ENCODE results near the gene TTBK2. TPM values are rescaled to one million over a fixed set of nuclear protein-coding genes. Genes with fewer than 3 reads are reported as not detected.

The TTBK2 gene
- total and polyA plus RNA-seq, 2 experiments from 2014 or later = 11.9 to 29.0 TPM

DNA sequence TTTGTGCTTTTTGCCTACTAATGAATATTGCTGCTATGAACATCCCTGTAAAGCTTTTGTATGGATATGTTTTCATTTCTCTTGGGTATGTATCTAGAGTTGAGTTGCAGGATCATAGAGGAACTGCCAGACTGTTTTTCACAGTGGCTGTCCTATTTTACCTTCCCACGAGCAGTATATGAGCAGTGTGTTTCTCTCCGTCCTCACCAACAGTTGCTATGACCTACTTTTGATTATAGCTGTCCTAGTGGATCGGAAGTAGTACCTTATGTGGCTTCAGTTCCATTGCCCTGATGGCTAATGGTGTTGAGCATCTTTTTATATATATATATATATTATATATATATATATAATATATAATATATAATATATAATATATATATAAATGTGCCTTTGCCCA is 208.8 kb downstream of the TTBK2 start:
- no peaks in the 10 kb centered on the region for H3K9me3 ChIP-seq (ENCODE audit: low read depth)
- H3K27me3 ChIP-seq = no peaks in the 10 kb centered on the region
- H3K36me3 ChIP-seq = no peaks in the 10 kb centered on the region
- H3K4me3 ChIP-seq = no peak overlapping the region
- TF ChIP-seq, protein P1, sequence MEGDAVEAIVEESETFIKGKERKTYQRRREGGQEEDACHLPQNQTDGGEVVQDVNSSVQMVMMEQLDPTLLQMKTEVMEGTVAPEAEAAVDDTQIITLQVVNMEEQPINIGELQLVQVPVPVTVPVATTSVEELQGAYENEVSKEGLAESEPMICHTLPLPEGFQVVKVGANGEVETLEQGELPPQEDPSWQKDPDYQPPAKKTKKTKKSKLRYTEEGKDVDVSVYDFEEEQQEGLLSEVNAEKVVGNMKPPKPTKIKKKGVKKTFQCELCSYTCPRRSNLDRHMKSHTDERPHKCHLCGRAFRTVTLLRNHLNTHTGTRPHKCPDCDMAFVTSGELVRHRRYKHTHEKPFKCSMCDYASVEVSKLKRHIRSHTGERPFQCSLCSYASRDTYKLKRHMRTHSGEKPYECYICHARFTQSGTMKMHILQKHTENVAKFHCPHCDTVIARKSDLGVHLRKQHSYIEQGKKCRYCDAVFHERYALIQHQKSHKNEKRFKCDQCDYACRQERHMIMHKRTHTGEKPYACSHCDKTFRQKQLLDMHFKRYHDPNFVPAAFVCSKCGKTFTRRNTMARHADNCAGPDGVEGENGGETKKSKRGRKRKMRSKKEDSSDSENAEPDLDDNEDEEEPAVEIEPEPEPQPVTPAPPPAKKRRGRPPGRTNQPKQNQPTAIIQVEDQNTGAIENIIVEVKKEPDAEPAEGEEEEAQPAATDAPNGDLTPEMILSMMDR (IDR thresholded peaks at IDR 0.05; ENCODE audit: low read depth, low read length) = no peak
- no peak overlapping the region for H3K27ac ChIP-seq
- no peak for DNase-seq (ENCODE audit: low read depth in 1 of 2, low spot score in 1 of 2)
- peaks cover 4% of the 10 kb centered on the region for H3K4me1 ChIP-seq (ENCODE audit: low read depth)

DNA sequence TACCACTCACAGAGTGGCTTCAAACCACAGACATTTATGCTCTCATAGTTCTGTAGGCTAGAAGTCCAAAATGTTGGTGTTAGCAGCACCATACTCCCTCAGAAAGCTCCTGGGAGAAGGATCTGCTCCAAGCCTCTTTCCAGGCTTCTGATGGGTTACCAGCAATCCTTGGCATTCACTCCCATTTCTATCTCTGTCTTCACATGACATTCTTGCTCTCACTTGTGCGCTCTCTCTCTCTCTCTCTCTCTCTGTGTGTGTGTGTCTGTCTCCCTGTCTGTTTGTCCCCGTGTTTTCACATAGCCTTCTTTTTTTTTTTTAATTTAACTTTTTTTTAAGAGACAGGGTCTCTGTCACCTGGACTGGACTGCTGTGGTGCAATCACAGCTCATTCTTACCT is 209.9 kb downstream of the TTBK2 start:
- H3K27ac ChIP-seq = no peak overlapping the region
- H3K36me3 ChIP-seq = no peaks in the 10 kb centered on the region
- H3K4me3 ChIP-seq = no peak overlapping the region
- no peaks in the 10 kb centered on the region for H3K9me3 ChIP-seq (ENCODE audit: low read depth)
- no peak for DNase-seq (ENCODE audit: low read depth in 1 of 2, low spot score in 1 of 2)
- no peaks in the 10 kb centered on the region for H3K27me3 ChIP-seq
- H3K4me1 ChIP-seq (ENCODE audit: low read depth) = peaks cover 4% of the 10 kb centered on the region
- TF ChIP-seq, protein P1 (IDR thresholded peaks at IDR 0.05; ENCODE audit: low read depth, low read length) = no peak

DNA sequence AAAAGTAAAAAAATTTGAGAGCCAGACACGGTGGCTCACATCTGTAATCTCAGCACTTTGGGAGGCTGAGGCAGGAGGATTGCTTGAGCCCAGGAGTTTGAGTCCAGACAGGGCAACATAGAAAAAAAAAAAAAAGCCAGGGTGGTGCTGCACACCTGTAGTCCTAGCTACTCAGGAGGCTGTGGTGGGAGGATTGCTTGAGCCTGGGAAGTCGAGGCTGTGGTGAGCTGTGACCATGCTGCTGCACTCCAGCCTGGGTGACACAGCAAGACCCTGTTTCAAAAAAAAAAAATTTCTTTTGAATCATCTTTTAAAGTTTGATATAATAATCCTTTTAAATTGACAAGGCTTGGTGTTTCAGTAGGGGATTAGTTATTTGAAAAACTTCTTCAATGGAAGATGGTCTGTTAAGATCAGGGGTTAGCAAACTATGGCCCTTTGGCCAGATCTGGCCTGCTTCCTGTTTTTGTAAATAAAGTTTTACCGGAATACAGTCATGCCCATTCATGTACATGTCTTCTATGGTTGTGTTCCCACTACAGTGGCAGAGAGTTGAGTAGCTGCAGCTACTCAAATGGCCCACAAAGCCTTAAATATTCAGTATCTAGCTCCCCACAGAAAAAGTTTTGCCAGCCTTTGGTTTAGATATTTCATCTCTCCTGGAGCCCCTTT is 212.6 kb downstream of the TTBK2 start:
- no peaks in the 10 kb centered on the region for H3K4me1 ChIP-seq (ENCODE audit: low read depth)
- no peaks in the 10 kb centered on the region for H3K9me3 ChIP-seq (ENCODE audit: low read depth)
- H3K36me3 ChIP-seq = no peaks in the 10 kb centered on the region
- DNase-seq (ENCODE audit: low read depth in 1 of 2, low spot score in 1 of 2) = no peak
- no peak overlapping the region for H3K4me3 ChIP-seq
- TF ChIP-seq, protein P1 (IDR thresholded peaks at IDR 0.05; ENCODE audit: low read depth, low read length) = no peak
- no peaks in the 10 kb centered on the region for H3K27me3 ChIP-seq
- no peak overlapping the region for H3K27ac ChIP-seq

DNA sequence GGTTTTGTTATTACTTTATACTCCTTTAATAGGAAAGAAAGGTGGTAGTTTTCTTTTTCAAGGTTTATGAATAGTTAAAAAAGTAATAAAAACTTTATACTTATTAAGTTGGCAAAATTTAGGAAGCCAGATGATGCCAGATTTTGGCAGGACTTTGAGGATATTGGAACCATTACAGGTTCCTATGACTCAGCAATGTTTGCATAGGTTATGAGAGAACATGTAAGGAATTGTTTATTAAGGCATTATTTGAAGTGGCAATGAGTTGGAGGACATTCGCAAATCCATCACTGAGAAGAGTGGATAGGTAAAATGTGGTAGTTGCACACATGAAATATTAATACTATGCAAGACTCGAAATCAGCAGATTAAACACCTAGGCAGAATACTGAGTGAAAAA is 213.5 kb downstream of the TTBK2 start:
- Histone ChIP-seq H3K36me3 (no peaks in the 10 kb centered on the region), H3K9me3 (ENCODE audit: low read depth) (no peaks in the 10 kb centered on the region)

DNA sequence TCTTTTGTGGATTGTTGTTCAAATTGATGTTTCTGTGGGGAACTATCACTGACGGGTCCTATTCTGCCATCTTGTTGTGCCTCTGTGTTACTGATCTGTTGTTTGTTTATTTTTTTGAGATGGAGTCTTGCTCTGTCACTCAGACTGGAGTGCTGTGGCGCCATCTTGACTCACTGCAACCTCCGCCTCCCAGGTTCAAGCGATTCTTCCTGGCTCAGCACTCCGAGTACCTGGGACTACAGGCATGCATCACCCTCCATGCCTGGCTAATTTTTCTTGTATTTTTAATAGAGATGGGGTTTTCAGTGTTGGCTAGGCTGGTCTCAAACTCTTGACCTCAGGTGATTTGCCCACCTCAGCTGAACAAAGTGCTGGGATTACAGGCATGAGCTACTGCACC is 215.2 kb downstream of the TTBK2 start:
- Histone ChIP-seq H3K4me1 (ENCODE audit: low read depth) (no peaks in the 10 kb centered on the region), H3K4me3 (no peak overlapping the region), H3K36me3 (no peaks in the 10 kb centered on the region), H3K27ac (no peak overlapping the region), H3K9me3 (ENCODE audit: low read depth) (no peaks in the 10 kb centered on the region), H3K27me3 (no peaks in the 10 kb centered on the region)
- no peak for DNase-seq (ENCODE audit: low read depth in 1 of 2, low spot score in 1 of 2)
- TF ChIP-seq, protein P1 (IDR thresholded peaks at IDR 0.05; ENCODE audit: low read depth, low read length) = no peak

More for the DNA sequence above, 213.5 kb downstream of the TTBK2 start:
- H3K27me3 ChIP-seq = no peaks in the 10 kb centered on the region
- no peak overlapping the region for H3K4me3 ChIP-seq
- H3K27ac ChIP-seq = no peak overlapping the region
- no peaks in the 10 kb centered on the region for H3K4me1 ChIP-seq (ENCODE audit: low read depth)
- TF ChIP-seq, protein P1 (IDR thresholded peaks at IDR 0.05; ENCODE audit: low read depth, low read length) = no peak
- DNase-seq (ENCODE audit: low read depth in 1 of 2, low spot score in 1 of 2) = peak in 1 of 2 donors; percentile 23

Measured in cardiac muscle cell (in vitro differentiated cells and primary cell).